Small intestine (tissue), 7 donors: ENCODE data around the gene PGR. TPM values are rescaled to one million over a fixed set of nuclear protein-coding genes. Genes with fewer than 3 reads are reported as not detected.

Experiments
- DNase-seq, 2 donors: peaks; one replicate each; pipeline versions ENCODE4 v3.0.0 to v3.0.0-alpha.2; 2013
- FAIRE-seq: peaks from 2 replicates; lab custom pipeline; 2012; peaks lifted over from hg19 to GRCh38; lab: Jason Lieb, UNC
- H3K27ac ChIP-seq, 3 donors: one replicate each; pipeline ENCODE4 v1.5.1; 2013; ENCODE audit warnings: low read length in 2 of 3, mild to moderate bottlenecking in 2 of 3, control low read depth in 1 of 3, inconsistent platforms in 1 of 3, low read depth in 1 of 3, moderate library complexity in 1 of 3
- H3K27me3 ChIP-seq, 3 donors: one replicate each; pipeline ENCODE4 v1.6.1; 2013; ENCODE audit warnings: low read length in 3 of 3, inconsistent platforms in 1 of 3; ENCODE audit not compliant: control insufficient read depth in 3 of 3, insufficient read depth in 3 of 3
- H3K36me3 ChIP-seq, 3 donors: one replicate each; pipeline ENCODE4 v1.6.1; 2013; ENCODE audit warnings: low read length in 3 of 3, inconsistent platforms in 1 of 3, low read depth in 1 of 3, mild to moderate bottlenecking in 1 of 3, moderate library complexity in 1 of 3; ENCODE audit not compliant: control insufficient read depth in 3 of 3, insufficient read depth in 2 of 3
- H3K4me1 ChIP-seq, 3 donors: one replicate each; pipeline ENCODE4 v1.6.1; 2013; ENCODE audit warnings: low read length in 2 of 3, inconsistent platforms in 1 of 3, low read depth in 1 of 3, mild to moderate bottlenecking in 1 of 3, moderate library complexity in 1 of 3; ENCODE audit not compliant: control insufficient read depth in 3 of 3, insufficient read depth in 2 of 3
- H3K4me3 ChIP-seq, 3 donors: one replicate each; pipeline ENCODE4 v1.5.1; 2013; ENCODE audit warnings: low read length in 3 of 3, control low read depth in 1 of 3, inconsistent platforms in 1 of 3, low read depth in 1 of 3, mild to moderate bottlenecking in 1 of 3, moderate library complexity in 1 of 3
- H3K9me3 ChIP-seq, 2 donors: one replicate each; pipeline ENCODE4 v1.6.1; 2013; ENCODE audit warnings: low read depth in 1 of 2, low read length in 1 of 2; ENCODE audit not compliant: control insufficient read depth in 2 of 2, insufficient read depth in 1 of 2
- WGBS, 3 donors: extraction: QIAGEN DNeasy Blood & Tissue Kit; methylation state at CpG; one replicate each; pipeline ENCODE4 v1.1.7; 2013; 5-methylcytosine and 5-hydroxymethylcytosine counted together
- polyA plus RNA-seq, 4 donors: library from polyadenylated mRNA; stranded (reverse) in 3 of 4; unstranded in 1 of 4; fragments of 200-250 nt in 3 of 4; fragments of 120-200 nt in 1 of 4; gene quantifications; one replicate each; pipeline versions ENCODE4 v1.2.1 to v1.2.3, GENCODE V29; 2013
- donor health status: healthy with polysubstance abuse.
- donor health status: control.
- donor health status: control.
- donor health status: Bipolar disorder and iron deficiency.
- donor health status: healthy.

The PGR gene
- polyA plus RNA-seq, 4 donors, result under 0.01 to 0.03 TPM; not detected in 2

DNA sequence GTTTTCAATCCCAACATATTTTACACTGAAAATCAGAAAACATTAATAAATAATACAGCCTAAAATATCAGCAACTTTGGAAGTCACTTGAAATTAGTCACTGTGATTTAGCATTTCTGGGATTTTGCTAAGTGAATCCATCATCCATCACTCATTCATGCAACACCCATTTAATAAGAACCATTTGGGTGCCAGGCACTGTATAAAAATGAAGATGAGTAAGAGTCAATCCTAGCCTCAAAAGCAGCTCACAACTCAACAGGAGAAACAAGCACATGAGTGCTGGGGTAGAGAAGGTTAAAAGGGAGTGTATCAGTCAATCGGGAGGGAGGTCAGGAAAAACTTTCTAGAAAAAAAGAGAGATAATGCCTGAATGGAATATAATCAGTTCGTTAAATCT, 77.9 kb downstream of the PGR start:
- H3K4me3 ChIP-seq, result no peak overlapping the region
- H3K4me1 ChIP-seq, result no peaks in the 10 kb centered on the region
- WGBS, 3 donors, result 69 to 85% (median 81%) methylated on average over 2 of the region's 2 CpGs
- DNase-seq (no peak), FAIRE-seq (no peak)
- no peaks in the 10 kb centered on the region for H3K9me3 ChIP-seq
- H3K27me3 ChIP-seq, result no peaks in the 10 kb centered on the region
- no peaks in the 10 kb centered on the region for H3K36me3 ChIP-seq
- H3K27ac ChIP-seq, result no peak overlapping the region

DNA sequence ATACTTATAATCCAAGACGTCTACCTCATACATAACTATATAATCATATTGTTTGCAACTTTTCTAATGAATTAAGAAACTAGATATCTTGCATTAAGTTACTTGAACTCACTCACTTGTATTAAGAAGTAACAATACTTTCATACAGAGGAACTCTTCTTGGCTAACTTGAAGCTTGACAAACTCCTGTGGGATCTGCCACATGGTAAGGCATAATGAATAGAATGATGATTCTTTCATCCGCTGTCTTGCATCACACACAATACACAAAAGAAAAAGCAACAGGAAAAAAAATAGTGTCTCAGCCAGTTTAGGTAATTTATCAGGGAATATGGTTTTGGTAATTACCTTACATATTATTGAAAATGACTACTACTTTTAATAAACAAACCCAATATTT, 79.8 kb downstream of the PGR start:
- no peaks in the 10 kb centered on the region for H3K4me1 ChIP-seq
- FAIRE-seq, result no peak

DNA sequence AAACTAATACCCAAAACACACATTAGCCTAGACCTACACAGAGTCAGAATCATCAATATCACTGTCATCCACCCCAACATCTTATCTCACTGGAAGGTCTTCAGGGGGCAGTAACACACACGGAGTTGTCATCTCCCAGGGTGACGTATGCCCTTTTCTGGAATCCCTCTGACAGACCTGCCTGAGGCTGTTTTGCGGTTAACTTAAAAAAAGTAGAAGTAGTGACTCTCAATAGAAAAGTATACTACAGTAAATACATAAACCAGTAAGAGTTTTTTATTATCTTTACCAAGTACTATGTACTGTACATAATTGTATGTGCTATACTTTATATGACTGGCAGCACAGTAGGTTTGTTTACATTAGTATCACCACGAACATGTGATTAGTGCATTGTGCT, 80.5 kb downstream of the PGR start:
- no peak for DNase-seq
- Histone ChIP-seq H3K36me3 (no peaks in the 10 kb centered on the region), H3K27ac (no peak overlapping the region), H3K4me3 (no peak overlapping the region), H3K9me3 (no peaks in the 10 kb centered on the region), H3K27me3 (no peaks in the 10 kb centered on the region), H3K4me1 (no peaks in the 10 kb centered on the region)
- WGBS, 3 donors, result 26 to 41% (median 37%) methylated on average over 4 of the region's 4 CpGs
- no peak for FAIRE-seq

More for the DNA sequence above, 79.8 kb downstream of the PGR start:
- H3K4me3 ChIP-seq, result no peak overlapping the region
- no peak overlapping the region for H3K27ac ChIP-seq
- no peaks in the 10 kb centered on the region for H3K36me3 ChIP-seq
- no peaks in the 10 kb centered on the region for H3K9me3 ChIP-seq
- H3K27me3 ChIP-seq, result no peaks in the 10 kb centered on the region
- no peak for DNase-seq
- WGBS, 3 donors, result 83 to 89% (median 85%) methylated on average over 2 of the region's 2 CpGs

DNA sequence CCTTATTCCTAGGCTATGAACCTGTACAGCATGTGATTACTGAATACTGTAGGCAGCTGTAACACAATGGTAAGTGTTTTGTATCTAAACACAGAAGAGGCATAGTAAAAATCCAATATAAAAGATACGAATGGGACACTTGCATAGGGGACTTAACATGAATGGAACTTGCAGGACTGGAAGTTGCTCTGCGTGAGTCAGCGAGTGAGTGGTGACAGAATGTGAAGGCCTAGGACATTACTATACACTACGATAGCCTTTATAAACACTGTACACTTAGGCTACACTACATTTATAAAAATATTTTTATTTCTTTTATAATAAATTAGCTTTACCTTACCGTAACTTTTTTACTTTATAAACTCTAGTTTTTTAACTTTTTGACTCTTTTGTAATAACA, 81.1 kb downstream of the PGR start:
- no peaks in the 10 kb centered on the region for H3K9me3 ChIP-seq
- DNase-seq (no peak), FAIRE-seq (no peak)
- H3K4me3 ChIP-seq, result no peak overlapping the region
- no peaks in the 10 kb centered on the region for H3K4me1 ChIP-seq
- no peaks in the 10 kb centered on the region for H3K27me3 ChIP-seq
- WGBS, 3 donors, result 86 to 89% (median 89%) methylated on average over 5 of the region's 5 CpGs
- no peak overlapping the region for H3K27ac ChIP-seq
- no peaks in the 10 kb centered on the region for H3K36me3 ChIP-seq

DNA sequence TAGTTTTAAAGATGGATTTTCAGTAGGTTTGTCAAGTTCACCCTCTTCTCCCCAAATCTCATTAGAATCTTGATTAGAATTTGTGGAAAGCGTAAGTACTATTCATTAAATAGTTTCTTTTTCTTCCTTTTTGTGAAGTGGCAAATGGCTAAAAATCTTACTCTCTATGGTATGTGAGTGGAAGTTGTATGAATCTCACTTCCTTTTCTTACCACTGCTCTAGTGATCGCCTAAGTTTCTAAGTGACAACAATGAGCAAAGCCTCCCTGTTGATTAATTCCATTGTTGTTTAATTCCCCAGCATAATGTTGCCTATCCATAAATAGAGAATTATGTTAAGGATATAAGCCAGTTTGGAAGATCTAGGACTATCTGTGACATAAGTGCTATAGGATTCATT, 82.7 kb downstream of the PGR start:
- Histone ChIP-seq H3K4me3 (no peak overlapping the region), H3K36me3 (no peaks in the 10 kb centered on the region), H3K9me3 (no peaks in the 10 kb centered on the region), H3K27ac (no peak overlapping the region), H3K27me3 (no peaks in the 10 kb centered on the region), H3K4me1 (no peaks in the 10 kb centered on the region)
- DNase-seq (no peak), FAIRE-seq (no peak)
- 80 to 90% (median 84%) methylated on average over 2 of the region's 2 CpGs for WGBS, 3 donors

DNA sequence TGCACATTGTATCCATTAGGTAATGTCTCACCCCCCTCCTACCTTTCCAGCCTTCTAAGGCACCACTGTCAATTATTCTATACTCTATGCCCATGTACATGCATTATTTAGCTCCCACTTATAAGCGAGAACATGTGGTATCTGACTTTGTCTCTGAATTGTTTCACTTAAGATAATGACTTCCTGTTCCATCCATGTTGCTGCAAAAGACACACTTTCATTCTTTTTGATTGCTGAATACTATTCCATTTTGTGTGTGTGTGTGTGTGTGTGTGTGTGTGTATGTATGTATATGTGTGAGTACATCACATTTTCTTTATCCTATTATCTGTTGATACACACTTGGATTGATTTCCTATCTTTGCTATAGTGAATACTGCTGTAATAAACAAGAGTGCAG, 84.2 kb downstream of the PGR start:
- no peaks in the 10 kb centered on the region for H3K27me3 ChIP-seq
- H3K36me3 ChIP-seq, result no peaks in the 10 kb centered on the region
- H3K4me3 ChIP-seq, result no peak overlapping the region
- no peaks in the 10 kb centered on the region for H3K9me3 ChIP-seq
- no peak for DNase-seq
- H3K27ac ChIP-seq, result no peak overlapping the region
- H3K4me1 ChIP-seq, result no peaks in the 10 kb centered on the region
- FAIRE-seq, result no peak
- 84 to 98% (median 97%) methylated on average over 1 of the region's 1 CpG for WGBS, 3 donors

DNA sequence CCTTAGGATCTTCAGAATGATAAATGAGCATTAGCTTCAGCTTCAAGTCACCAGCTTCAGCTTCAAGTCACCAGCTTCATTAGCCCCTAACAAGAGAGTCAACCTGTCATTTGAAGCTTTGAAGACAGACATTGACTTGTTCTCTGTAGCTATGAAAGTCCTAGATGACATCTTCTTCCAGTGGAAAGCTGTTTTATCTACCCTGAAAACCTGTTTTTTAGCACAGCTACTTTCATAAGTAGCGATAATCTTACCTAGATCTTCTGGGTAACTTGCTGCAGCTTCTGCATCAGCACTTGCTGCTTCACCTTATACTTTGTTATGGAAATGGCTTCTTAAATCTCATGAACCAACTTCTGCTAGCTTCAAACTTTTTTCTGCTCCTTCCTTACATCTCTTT, 85.7 kb downstream of the PGR start:
- no peak overlapping the region for H3K27ac ChIP-seq
- no peak for DNase-seq
- WGBS, 3 donors, result 93 to 97% (median 95%) methylated on average over 1 of the region's 1 CpG
- no peaks in the 10 kb centered on the region for H3K36me3 ChIP-seq
- no peaks in the 10 kb centered on the region for H3K27me3 ChIP-seq
- FAIRE-seq, result no peak
- H3K4me3 ChIP-seq, result no peak overlapping the region
- H3K4me1 ChIP-seq, result no peaks in the 10 kb centered on the region
- H3K9me3 ChIP-seq, result no peaks in the 10 kb centered on the region

DNA sequence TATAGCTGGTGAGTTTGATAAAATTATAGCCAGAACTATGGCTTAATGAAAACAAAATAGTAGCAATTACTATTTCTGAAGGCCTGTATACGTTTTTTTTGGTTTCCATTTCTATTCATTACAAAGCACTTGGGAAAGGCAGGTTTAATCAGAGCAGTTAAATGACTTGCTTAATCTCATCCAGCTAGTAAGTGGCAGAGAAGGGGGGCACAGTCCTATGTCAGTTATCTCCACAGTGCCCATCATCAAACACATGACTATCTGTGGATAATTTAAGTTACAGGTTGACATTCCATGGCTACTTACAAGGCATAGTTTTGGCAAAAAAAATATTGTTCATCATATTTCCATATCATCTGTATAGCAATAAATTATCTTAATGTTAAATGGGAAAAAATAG, 93.7 kb downstream of the PGR start:
- Histone ChIP-seq H3K27me3 (no peaks in the 10 kb centered on the region), H3K4me3 (no peak overlapping the region), H3K9me3 (no peaks in the 10 kb centered on the region), H3K36me3 (no peaks in the 10 kb centered on the region), H3K4me1 (no peaks in the 10 kb centered on the region), H3K27ac (no peak overlapping the region)
- no peak for FAIRE-seq
- no peak for DNase-seq
- 34 to 57% (median 35%) methylated on average over 1 of the region's 1 CpG for WGBS, 3 donors

DNA sequence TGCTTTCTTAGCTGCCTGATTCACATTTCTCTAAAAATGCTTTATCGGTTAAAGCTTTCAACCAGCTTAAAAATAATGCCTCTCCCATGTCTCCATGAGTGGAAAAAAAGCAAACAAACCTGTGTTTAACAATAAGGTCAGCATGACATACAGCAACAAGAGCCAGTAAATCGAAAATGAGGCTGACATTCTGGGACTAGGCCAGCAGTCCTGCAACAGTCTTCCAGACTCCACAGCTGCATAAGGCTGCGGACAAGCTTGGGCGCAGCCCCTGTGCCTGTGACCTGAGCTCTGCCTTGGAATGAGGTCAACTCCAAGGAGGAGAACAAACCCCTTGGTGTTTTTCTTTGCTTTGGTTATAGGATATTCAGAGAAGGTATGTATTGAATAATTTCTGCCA, 95.5 kb downstream of the PGR start:
- no peaks in the 10 kb centered on the region for H3K36me3 ChIP-seq
- DNase-seq (no peak), FAIRE-seq (no peak)
- H3K4me1 ChIP-seq, result no peaks in the 10 kb centered on the region
- no peak overlapping the region for H3K27ac ChIP-seq
- no peak overlapping the region for H3K4me3 ChIP-seq
- 60 to 67% (median 61%) methylated on average over 4 of the region's 4 CpGs for WGBS, 3 donors
- H3K9me3 ChIP-seq, result no peaks in the 10 kb centered on the region
- no peaks in the 10 kb centered on the region for H3K27me3 ChIP-seq
